GM23338 (cell line): Measurements from ENCODE around the gene RXFP2. TPM values are rescaled to one million over a fixed set of nuclear protein-coding genes. Genes with fewer than 3 reads are reported as not detected.

Source experiments
- ATAC-seq: fragments of 200-7000 bp; cut with Tn5 transposase; 3 replicates; pipeline ENCODE4 v1.9.1; 2020
- DNase-seq: peaks from one replicate; pipeline ENCODE4 v3.0.0-alpha.2; 2015; ENCODE audit warnings: low spot score
- H2AFZ ChIP-seq: fragments of 200-600 bp; sonication (generic); 2 replicates; pipeline ENCODE4 v1.8.0; 2016; ENCODE audit warnings: antibody characterized with exemption, mild to moderate bottlenecking, moderate library complexity
- H3F3A ChIP-seq: fragments of 200-600 bp; sonication (generic); replicated peaks from 2 replicates; pipeline ENCODE4 v1.8.0; 2017; ENCODE audit warnings: antibody characterized with exemption, mixed run types, low read depth
- H3K27ac ChIP-seq: fragments of 200-600 bp; sonication (generic); 2 replicates; pipeline ENCODE4 v1.6.1; 2016; ENCODE audit warnings: low read depth
- H3K27me3 ChIP-seq: fragments of 200-600 bp; sonication (generic); 2 replicates; pipeline ENCODE4 v1.8.0; 2016; ENCODE audit warnings: mild to moderate bottlenecking, mixed run types, moderate library complexity; ENCODE audit not compliant: insufficient read depth
- H3K36me3 ChIP-seq: fragments of 200-600 bp; sonication (generic); 2 replicates; pipeline ENCODE4 v1.8.0; 2016; ENCODE audit warnings: mild to moderate bottlenecking; ENCODE audit not compliant: insufficient read depth
- H3K4me1 ChIP-seq: fragments of 200-600 bp; sonication (generic); 2 replicates; pipeline ENCODE4 v1.8.0; 2016; ENCODE audit warnings: mild to moderate bottlenecking, moderate library complexity; ENCODE audit not compliant: insufficient read depth
- H3K4me2 ChIP-seq: fragments of 200-600 bp; sonication (generic); 2 replicates; pipeline ENCODE4 v1.7.1; 2017; ENCODE audit warnings: mixed run types
- H3K4me3 ChIP-seq: fragments of 200-600 bp; sonication (generic); 2 replicates; pipeline ENCODE4 v1.6.1; 2016; ENCODE audit warnings: mixed run types
- H3K79me2 ChIP-seq: fragments of 200-600 bp; sonication (generic); replicated peaks from 2 replicates; pipeline ENCODE4 v1.8.0; 2017; ENCODE audit warnings: mild to moderate bottlenecking; ENCODE audit not compliant: insufficient read depth
- H3K9me2 ChIP-seq: fragments of 200-600 bp; sonication (generic); 2 replicates; pipeline ENCODE4 v1.8.0; 2017; ENCODE audit not compliant: insufficient read depth
- H4K20me1 ChIP-seq: fragments of 200-600 bp; sonication (generic); replicated peaks from 2 replicates; pipeline ENCODE4 v1.8.0; 2017; ENCODE audit warnings: mild to moderate bottlenecking; ENCODE audit not compliant: insufficient read depth
- H3K27ac Mint-ChIP-seq: 2 replicates; pipeline ENCODE4 v1.8.0; 2020; ENCODE audit warnings: inconsistent platforms, mild to moderate bottlenecking, moderate library complexity, mixed read lengths
- H3K27me3 Mint-ChIP-seq: 3 replicates; pipeline ENCODE4 v1.8.0; 2022; ENCODE audit warnings: low read depth, mild to moderate bottlenecking, moderate library complexity, mixed read lengths, inconsistent platforms; ENCODE audit not compliant: insufficient read depth, poor library complexity
- H3K36me3 Mint-ChIP-seq: 3 replicates; pipeline ENCODE4 v1.8.0; 2021; ENCODE audit warnings: low read depth, mild to moderate bottlenecking, inconsistent platforms, moderate library complexity, mixed read lengths
- H3K4me1 Mint-ChIP-seq: 3 replicates; pipeline ENCODE4 v1.8.0; 2020; ENCODE audit warnings: mild to moderate bottlenecking, inconsistent platforms, mixed read lengths
- H3K4me3 Mint-ChIP-seq: 3 replicates; pipeline ENCODE4 v1.8.0; 2021; ENCODE audit warnings: moderate library complexity, mild to moderate bottlenecking, inconsistent platforms, mixed read lengths
- H3K9me3 Mint-ChIP-seq: 3 replicates; pipeline ENCODE4 v1.8.0; 2020; ENCODE audit warnings: moderate library complexity, mild to moderate bottlenecking, inconsistent platforms, mixed read lengths
- CREB1 ChIP-seq: fragments of 250-450 bp; sonication (Bioruptor Pico); IDR thresholded peaks from 2 replicates; pipeline ENCODE4 v1.5.0; 2020; ENCODE audit warnings: low read depth, mild to moderate bottlenecking, moderate library complexity
- JUNB ChIP-seq: IDR thresholded peaks from one replicate; pipeline ENCODE4 v1.6.1; 2016; ENCODE audit warnings: antibody characterized with exemption; ENCODE audit not compliant: unreplicated experiment
- NANOG ChIP-seq: IDR thresholded peaks from 2 replicates; pipeline ENCODE4 v1.6.1; 2016; ENCODE audit warnings: antibody characterized with exemption, borderline replicate concordance
- POLR2AphosphoS5 ChIP-seq: IDR thresholded peaks from 2 replicates; pipeline ENCODE4 v1.6.1; 2016; ENCODE audit warnings: antibody characterized with exemption, low read depth
- STAT1 ChIP-seq: IDR thresholded peaks from one replicate; pipeline ENCODE4 v1.6.1; 2016; ENCODE audit warnings: antibody characterized with exemption; ENCODE audit not compliant: unreplicated experiment
- ZNF114 ChIP-seq: fragments of 250-450 bp; sonication (Bioruptor Pico); IDR thresholded peaks from 2 replicates; pipeline ENCODE4 v1.5.0; 2020; ENCODE audit warnings: mild to moderate bottlenecking, moderate library complexity
- ZNF331 ChIP-seq: fragments of 250-450 bp; sonication (Bioruptor Pico); IDR thresholded peaks from 2 replicates; pipeline ENCODE4 v1.5.0; 2020; ENCODE audit warnings: low read depth, mild to moderate bottlenecking, moderate library complexity
- polyA plus RNA-seq: library from polyadenylated mRNA; unstranded; fragments of >200 nt; fragmentation: Nextera tagmentation; extraction: Ambion mirVana; gene quantifications from 2 replicates; pipeline ENCODE4 v1.2.1, GENCODE V29; 2016
- total RNA-seq: library from RNA; depleted of rRNA; stranded (reverse); fragments of >200 nt; shearing (Covaris generic); gene quantifications from 2 replicates; pipeline ENCODE4 v1.2.3, GENCODE V29; 2014
- TF ChIP-seq, protein P1 (sequence below): IDR thresholded peaks from one replicate; pipeline ENCODE4 v1.6.1; 2018; ENCODE audit warnings: antibody characterized with exemption; ENCODE audit not compliant: unreplicated experiment
- TF ChIP-seq, protein P2 (sequence below), 2 experiments: fragments of 200-600 bp in 1 of 2; sonication (generic) in 1 of 2; conservative IDR thresholded peaks; 2 replicates each; pipeline versions ENCODE4 v1.5.1 to v1.6.1; 2016 to 2017; ENCODE audit warnings: antibody characterized with exemption in 2 of 2, low read depth in 2 of 2, mild to moderate bottlenecking in 2 of 2, moderate library complexity in 1 of 2
- TF ChIP-seq, protein P3 (sequence below): IDR thresholded peaks from 2 replicates; pipeline ENCODE4 v1.6.1; 2016; ENCODE audit warnings: antibody characterized with exemption

The RXFP2 gene
- total and polyA plus RNA-seq, 2 experiments from 2014 or later = not detected

DNA sequence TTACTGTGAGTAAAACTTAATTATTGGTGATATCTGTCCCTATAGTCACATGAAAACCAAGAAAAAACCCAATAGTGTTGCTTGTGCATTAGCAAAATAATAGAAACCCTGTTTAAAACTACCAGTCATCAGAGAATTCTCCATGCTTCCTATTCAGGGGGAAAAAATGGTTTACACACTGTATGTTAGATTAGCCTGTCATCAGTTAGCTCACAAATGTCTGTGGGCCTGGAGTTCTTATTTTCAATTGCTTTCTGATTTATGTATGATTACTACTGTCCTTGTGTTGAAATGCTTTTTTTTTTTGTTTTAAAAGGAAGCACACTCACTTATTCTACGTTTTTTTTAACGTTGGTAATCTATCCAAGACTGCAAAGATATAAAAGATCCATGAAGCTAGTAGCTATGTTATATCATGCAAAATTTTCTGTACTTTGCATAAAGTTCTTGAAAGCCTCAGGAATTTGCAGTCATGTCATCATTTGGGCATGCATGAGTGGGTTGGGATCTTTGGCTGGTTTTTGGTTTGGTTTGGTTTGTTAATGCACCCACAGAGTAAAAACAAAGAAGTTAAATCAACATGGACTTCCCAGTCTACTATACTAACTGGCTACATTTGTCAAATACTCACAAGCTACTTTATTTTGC lies 25.9 kb downstream of the RXFP2 start:
- no peak overlapping the region for H3K4me2 ChIP-seq

DNA sequence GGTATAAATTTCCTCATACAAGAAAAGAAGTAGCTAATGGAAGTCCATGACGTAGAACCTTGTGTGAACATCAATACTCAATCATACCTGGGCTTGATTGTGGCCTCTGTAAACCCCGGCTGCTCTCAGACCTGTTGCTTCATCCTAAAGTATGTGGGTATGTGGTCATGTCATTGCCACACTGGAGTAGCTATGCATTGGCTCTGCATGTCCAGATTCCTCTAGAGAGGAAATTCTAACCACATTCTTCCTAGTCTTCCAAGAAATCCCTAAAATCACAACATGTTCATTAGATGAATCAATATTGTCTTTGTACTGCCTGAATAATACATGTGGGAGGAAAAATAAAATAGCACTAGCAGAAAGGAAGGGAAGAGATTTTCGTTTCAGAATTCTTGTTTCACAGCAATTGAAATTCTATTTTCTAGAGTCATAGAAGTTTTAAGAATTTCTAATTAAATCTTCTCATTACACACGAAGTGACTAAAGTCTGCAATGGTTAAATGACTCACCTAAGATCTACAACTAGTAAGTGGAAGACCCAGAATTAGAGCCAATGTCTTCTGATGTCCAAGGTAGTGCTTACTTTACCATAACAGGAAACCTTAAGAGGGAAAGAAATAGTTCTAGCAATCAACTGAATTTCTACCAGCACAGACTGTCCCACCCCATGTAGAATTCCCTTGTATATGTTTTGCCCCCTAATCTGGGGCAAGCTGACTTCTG lies 28.0 kb downstream of the RXFP2 start:
- no peak overlapping the region for H3K4me3 Mint-ChIP-seq
- Histone ChIP-seq H3F3A (no peaks in the 10 kb centered on the region), H3K4me3 (no peak overlapping the region), H3K27me3 (no peaks in the 10 kb centered on the region), H3K9me2 (no peaks in the 10 kb centered on the region), H3K79me2 (no peaks in the 10 kb centered on the region), H4K20me1 (no peaks in the 10 kb centered on the region), H2AFZ (no peak overlapping the region), H3K27ac (no peak overlapping the region), H3K36me3 (no peaks in the 10 kb centered on the region), H3K4me1 (peaks cover 11% of the 10 kb centered on the region; the same call in 1 of the 2 replicates), H3K4me2 (no peak overlapping the region)
- no peaks in the 10 kb centered on the region for H3K9me3 Mint-ChIP-seq
- ATAC-seq = no peak
- DNase-seq = no peak
- H3K27ac Mint-ChIP-seq = no peak overlapping the region
- H3K36me3 Mint-ChIP-seq = no peaks in the 10 kb centered on the region
- H3K27me3 Mint-ChIP-seq = peaks cover 2% of the 10 kb centered on the region
- H3K4me1 Mint-ChIP-seq = peaks cover 10% of the 10 kb centered on the region; the same call in 2 of the 3 replicates
- TF ChIP-seq CREB1 (no peak), STAT1 (no peak), JUNB (no peak), POLR2AphosphoS5 (no peak), ZNF114 (no peak)
- TF ChIP-seq, protein P1, sequence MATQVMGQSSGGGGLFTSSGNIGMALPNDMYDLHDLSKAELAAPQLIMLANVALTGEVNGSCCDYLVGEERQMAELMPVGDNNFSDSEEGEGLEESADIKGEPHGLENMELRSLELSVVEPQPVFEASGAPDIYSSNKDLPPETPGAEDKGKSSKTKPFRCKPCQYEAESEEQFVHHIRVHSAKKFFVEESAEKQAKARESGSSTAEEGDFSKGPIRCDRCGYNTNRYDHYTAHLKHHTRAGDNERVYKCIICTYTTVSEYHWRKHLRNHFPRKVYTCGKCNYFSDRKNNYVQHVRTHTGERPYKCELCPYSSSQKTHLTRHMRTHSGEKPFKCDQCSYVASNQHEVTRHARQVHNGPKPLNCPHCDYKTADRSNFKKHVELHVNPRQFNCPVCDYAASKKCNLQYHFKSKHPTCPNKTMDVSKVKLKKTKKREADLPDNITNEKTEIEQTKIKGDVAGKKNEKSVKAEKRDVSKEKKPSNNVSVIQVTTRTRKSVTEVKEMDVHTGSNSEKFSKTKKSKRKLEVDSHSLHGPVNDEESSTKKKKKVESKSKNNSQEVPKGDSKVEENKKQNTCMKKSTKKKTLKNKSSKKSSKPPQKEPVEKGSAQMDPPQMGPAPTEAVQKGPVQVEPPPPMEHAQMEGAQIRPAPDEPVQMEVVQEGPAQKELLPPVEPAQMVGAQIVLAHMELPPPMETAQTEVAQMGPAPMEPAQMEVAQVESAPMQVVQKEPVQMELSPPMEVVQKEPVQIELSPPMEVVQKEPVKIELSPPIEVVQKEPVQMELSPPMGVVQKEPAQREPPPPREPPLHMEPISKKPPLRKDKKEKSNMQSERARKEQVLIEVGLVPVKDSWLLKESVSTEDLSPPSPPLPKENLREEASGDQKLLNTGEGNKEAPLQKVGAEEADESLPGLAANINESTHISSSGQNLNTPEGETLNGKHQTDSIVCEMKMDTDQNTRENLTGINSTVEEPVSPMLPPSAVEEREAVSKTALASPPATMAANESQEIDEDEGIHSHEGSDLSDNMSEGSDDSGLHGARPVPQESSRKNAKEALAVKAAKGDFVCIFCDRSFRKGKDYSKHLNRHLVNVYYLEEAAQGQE = no peak
- TF ChIP-seq, protein P2, sequence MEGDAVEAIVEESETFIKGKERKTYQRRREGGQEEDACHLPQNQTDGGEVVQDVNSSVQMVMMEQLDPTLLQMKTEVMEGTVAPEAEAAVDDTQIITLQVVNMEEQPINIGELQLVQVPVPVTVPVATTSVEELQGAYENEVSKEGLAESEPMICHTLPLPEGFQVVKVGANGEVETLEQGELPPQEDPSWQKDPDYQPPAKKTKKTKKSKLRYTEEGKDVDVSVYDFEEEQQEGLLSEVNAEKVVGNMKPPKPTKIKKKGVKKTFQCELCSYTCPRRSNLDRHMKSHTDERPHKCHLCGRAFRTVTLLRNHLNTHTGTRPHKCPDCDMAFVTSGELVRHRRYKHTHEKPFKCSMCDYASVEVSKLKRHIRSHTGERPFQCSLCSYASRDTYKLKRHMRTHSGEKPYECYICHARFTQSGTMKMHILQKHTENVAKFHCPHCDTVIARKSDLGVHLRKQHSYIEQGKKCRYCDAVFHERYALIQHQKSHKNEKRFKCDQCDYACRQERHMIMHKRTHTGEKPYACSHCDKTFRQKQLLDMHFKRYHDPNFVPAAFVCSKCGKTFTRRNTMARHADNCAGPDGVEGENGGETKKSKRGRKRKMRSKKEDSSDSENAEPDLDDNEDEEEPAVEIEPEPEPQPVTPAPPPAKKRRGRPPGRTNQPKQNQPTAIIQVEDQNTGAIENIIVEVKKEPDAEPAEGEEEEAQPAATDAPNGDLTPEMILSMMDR (conservative IDR thresholded peaks at IDR 0.05; ENCODE audit: low read depth in 2 of 2) = no peak

More for the DNA sequence above, 25.9 kb downstream of the RXFP2 start:
- ATAC-seq (no peak), DNase-seq (no peak)
- H2AFZ ChIP-seq = no peak overlapping the region
- no peaks in the 10 kb centered on the region for H3K27me3 ChIP-seq
- H3K4me3 ChIP-seq = no peak overlapping the region
- TF ChIP-seq NANOG (no peak), CREB1 (no peak), JUNB (no peak), STAT1 (no peak), ZNF331 (no peak), ZNF114 (no peak)
- TF ChIP-seq, protein P1 = no peak
- TF ChIP-seq, protein P3, sequence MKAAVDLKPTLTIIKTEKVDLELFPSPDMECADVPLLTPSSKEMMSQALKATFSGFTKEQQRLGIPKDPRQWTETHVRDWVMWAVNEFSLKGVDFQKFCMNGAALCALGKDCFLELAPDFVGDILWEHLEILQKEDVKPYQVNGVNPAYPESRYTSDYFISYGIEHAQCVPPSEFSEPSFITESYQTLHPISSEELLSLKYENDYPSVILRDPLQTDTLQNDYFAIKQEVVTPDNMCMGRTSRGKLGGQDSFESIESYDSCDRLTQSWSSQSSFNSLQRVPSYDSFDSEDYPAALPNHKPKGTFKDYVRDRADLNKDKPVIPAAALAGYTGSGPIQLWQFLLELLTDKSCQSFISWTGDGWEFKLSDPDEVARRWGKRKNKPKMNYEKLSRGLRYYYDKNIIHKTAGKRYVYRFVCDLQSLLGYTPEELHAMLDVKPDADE = no peak
- Mint-ChIP-seq H3K36me3 (no peaks in the 10 kb centered on the region), H3K27me3 (peaks cover 2% of the 10 kb centered on the region), H3K4me3 (no peak overlapping the region), H3K9me3 (no peaks in the 10 kb centered on the region), H3K27ac (no peak overlapping the region), H3K4me1 (peaks cover 10% of the 10 kb centered on the region; the same call in 2 of the 3 replicates)
- no peaks in the 10 kb centered on the region for H3F3A ChIP-seq
- no peak overlapping the region for H3K27ac ChIP-seq
- H4K20me1 ChIP-seq = no peaks in the 10 kb centered on the region
- no peaks in the 10 kb centered on the region for H3K9me2 ChIP-seq
- no peaks in the 10 kb centered on the region for H3K79me2 ChIP-seq
- no peaks in the 10 kb centered on the region for H3K36me3 ChIP-seq
- H3K4me1 ChIP-seq = peaks cover 11% of the 10 kb centered on the region; the same call in 1 of the 2 replicates
